Adrenal gland (tissue), 12 donors: ENCODE measurements around the gene IFT81. TPM values are rescaled to one million over a fixed set of nuclear protein-coding genes. Genes with fewer than 3 reads are reported as not detected.

Source experiments
- DNase-seq, 7 donors: peaks; one replicate each; pipeline ENCODE4 v3.0.0-alpha.2; 2019 to 2020
- H3K27ac ChIP-seq, 5 donors: fragments of 200-600 bp; sonication (generic) in 4 of 5; 1 replicate in 3 of 5; 2 replicates in 2 of 5; pipeline versions ENCODE4 v1.5.1 to v1.8.0; 2016 to 2020; ENCODE audit warnings: mild to moderate bottlenecking in 1 of 5
- H3K27me3 ChIP-seq: fragments of 200-600 bp; 2 replicates; pipeline ENCODE4 v1.8.0; 2021
- H3K36me3 ChIP-seq, 2 donors: fragments of 200-600 bp; replicated peaks in 1 of 2; 1 replicate in 1 of 2; 2 replicates in 1 of 2; pipeline versions ENCODE4 v1.5.1 to v1.8.0; 2018 to 2022
- H3K4me1 ChIP-seq, 2 donors: fragments of 200-600 bp; replicated peaks in 1 of 2; 1 replicate in 1 of 2; 2 replicates in 1 of 2; pipeline versions ENCODE4 v1.5.1 to v1.8.0; 2018 to 2021
- H3K4me3 ChIP-seq, 4 donors: fragments of 200-600 bp; sonication (generic) in 3 of 4; one replicate each; pipeline ENCODE4 v1.5.1; 2016 to 2018
- H3K9me3 ChIP-seq, 3 donors: fragments of 200-600 bp; sonication (generic) in 1 of 3; replicated peaks in 1 of 3; 1 replicate in 2 of 3; 2 replicates in 1 of 3; pipeline versions ENCODE4 v1.5.1 to v1.8.0; 2016 to 2021
- CTCF ChIP-seq, 6 experiments: fragments of 450-650 bp in 4 of 6; fragments of 200-600 bp in 2 of 6; sonication (generic) in 1 of 6; IDR thresholded peaks; 1 replicate in 5 of 6; 2 replicates in 1 of 6; pipeline versions ENCODE4 v1.5.1 to v1.8.0; 2016 to 2021; ENCODE audit warnings: antibody characterized with exemption in 6 of 6, mild to moderate bottlenecking in 2 of 6, moderate library complexity in 1 of 6
- POLR2A ChIP-seq, 2 donors: fragments of 450-650 bp; IDR thresholded peaks; one replicate each; pipeline ENCODE4 v1.6.1; 2017; ENCODE audit warnings: antibody characterized with exemption in 2 of 2, mild to moderate bottlenecking in 2 of 2, moderate library complexity in 1 of 2
- WGBS, 4 donors: extraction: QIAGEN DNeasy Blood & Tissue Kit in 2 of 4; methylation state at CpG; one replicate each; pipeline versions ENCODE4 v1.1.5 to v1.1.7; 2013 to 2017; 5-methylcytosine and 5-hydroxymethylcytosine counted together
- intact Hi-C, 2 donors: fragments of 100-400 bp; cut with DNase I; formaldehyde crosslinking; loops; one replicate each; pipeline versions ENCODE4 v1.14.1 to v1.15.0; 2022 to 2023
- polyA plus RNA-seq, 3 donors: library from polyadenylated mRNA; stranded (reverse); fragments of 200-250 nt in 2 of 3; fragments of 350-450 nt in 1 of 3; fragmentation: Illumina TruSeq in 1 of 3; extraction: RNeasy Lipid Tissue Mini Kit (QIAGEN cat#74804) in 1 of 3; gene quantifications; one replicate each; pipeline ENCODE4 v1.2.3, GENCODE V29; 2013 to 2014
- total RNA-seq, 9 donors: library from RNA; depleted of rRNA in 4 of 9; stranded (reverse); fragments of >200 nt in 4 of 9; fragments of 120-200 nt in 1 of 9; fragmentation: NEBNext Ultra II Directional in 1 of 9; extraction: Animal tissue kit (Norgen Biotek cat#: 25700) in 1 of 9; gene quantifications; one replicate each; pipeline versions ENCODE4 v1.1.0 to v1.2.4, GENCODE V29; 2013 to 2023
- donor health status: healthy with polysubstance abuse.
- donor health status: Bipolar disorder and iron deficiency.
- donor health status: DM: yes; HTN: yes; CAD: no.
- donor health status: DM: no; HTN: no; CAD: no.
- donor health status: DM: no; HTN: no; CAD: no.
- donor health status: DM: yes; HTN: yes; CAD: no.

The IFT81 gene
- total and polyA plus RNA-seq, 12 donors: 4.0 to 19.2 (median 10.5) TPM

GRCh38 chr12:110183386-110183785, 59.2 kb downstream of the IFT81 start:
- 86 to 97% (median 92%) methylated on average over 3 of the region's 3 CpGs for WGBS, 4 donors
- Histone ChIP-seq H3K9me3 (peaks cover 0 to 13% (median 0%) of the 10 kb centered on the region in 3 donors), H3K4me3 (no peak overlapping the region), H3K27ac (no peak overlapping the region), H3K36me3 (no peaks in the 10 kb centered on the region), H3K4me1 (peaks cover 0 to 6% of the 10 kb centered on the region in 2 donors), H3K27me3 (no peaks in the 10 kb centered on the region)
- no peak for TF ChIP-seq POLR2A (IDR thresholded peaks at IDR 0.05)
- no peak for TF ChIP-seq CTCF (IDR thresholded peaks at IDR 0.05)
- intact Hi-C loops: no loop called here
- DNase-seq: no peak

GRCh38 chr12:110185626-110186025, 61.5 kb downstream of the IFT81 start:
- WGBS, 4 donors: 91 to 100% (median 98%) methylated on average over 2 of the region's 2 CpGs
- peaks cover 0 to 13% (median 0%) of the 10 kb centered on the region in 3 donors for H3K9me3 ChIP-seq
- no peaks in the 10 kb centered on the region for H3K4me1 ChIP-seq
- intact Hi-C loops: no loop called here
- no peak overlapping the region for H3K27ac ChIP-seq
- TF ChIP-seq CTCF (IDR thresholded peaks at IDR 0.05): no peak
- no peak for TF ChIP-seq POLR2A (IDR thresholded peaks at IDR 0.05)
- H3K4me3 ChIP-seq: no peak overlapping the region
- H3K27me3 ChIP-seq: no peaks in the 10 kb centered on the region
- H3K36me3 ChIP-seq: no peaks in the 10 kb centered on the region
- DNase-seq: no peak

- TF ChIP-seq POLR2A (IDR thresholded peaks at IDR 0.05) (no peak), CTCF (IDR thresholded peaks at IDR 0.05) (no peak)
- intact Hi-C loops: no loop called here
- DNase-seq: no peak
- Histone ChIP-seq H3K9me3 (peaks cover 0 to 13% (median 0%) of the 10 kb centered on the region in 3 donors), H3K27ac (no peak overlapping the region), H3K27me3 (no peaks in the 10 kb centered on the region), H3K4me3 (no peak overlapping the region), H3K4me1 (no peaks in the 10 kb centered on the region), H3K36me3 (no peaks in the 10 kb centered on the region)
- 80 to 100% (median 90%) methylated on average over 1 of the region's 1 CpG for WGBS, 4 donors
These were observed 61.9 kb downstream of the IFT81 start for GRCh38 chr12:110186059-110186458.

- no peak for DNase-seq
- H3K36me3 ChIP-seq: peaks cover 0 to 6% of the 10 kb centered on the region in 2 donors
- H3K27me3 ChIP-seq: no peaks in the 10 kb centered on the region
- no peak overlapping the region for H3K4me3 ChIP-seq
- TF ChIP-seq CTCF (IDR thresholded peaks at IDR 0.05): no peak
- no peaks in the 10 kb centered on the region for H3K4me1 ChIP-seq
- WGBS, 4 donors: 45 to 69% (median 55%) methylated on average over 1 of the region's 1 CpG
- intact Hi-C loops: no loop called here
- no peaks in the 10 kb centered on the region for H3K9me3 ChIP-seq
- H3K27ac ChIP-seq: no peak overlapping the region
These were observed 69.0 kb downstream of the IFT81 start for GRCh38 chr12:110193196-110193595.
